Islet precursor cell (in vitro differentiated cells): ENCODE data around the gene CHCHD4.
"Not testable (repeated sequence)": the region's sequence is repeated elsewhere in the genome, so short reads cannot be mapped to it uniquely, and the experiment has no call there.

Source experiments
- DNase-seq: peaks from one replicate; pipeline ENCODE4 v3.0.0-alpha.2; 2018

CHCHD4 gene

DNA sequence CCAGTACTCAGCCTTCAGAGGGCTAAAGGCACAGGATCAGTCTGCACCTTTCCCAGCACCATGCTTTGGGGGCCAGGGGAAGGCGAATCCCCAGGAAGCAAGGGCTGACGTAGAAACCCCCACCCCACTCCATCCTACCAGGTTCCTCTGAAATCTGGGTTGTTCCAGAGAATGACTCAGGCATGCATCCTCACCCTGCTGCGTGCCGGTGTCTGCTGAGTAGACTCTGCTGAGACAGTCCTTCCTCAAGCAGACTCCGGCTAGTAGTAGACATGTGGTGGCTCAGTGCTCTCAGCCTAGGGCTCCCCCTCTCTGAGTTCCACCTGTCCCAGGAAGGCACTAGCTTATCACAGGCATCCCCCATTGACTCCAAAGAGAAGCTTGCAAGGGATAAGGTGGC lies 9.2 kb upstream of the CHCHD4 start:
- no peak for DNase-seq

- no peak for DNase-seq
Measured at GRCh38 chr3:14133188-14133800, 8.6 kb upstream of the CHCHD4 start.

DNA sequence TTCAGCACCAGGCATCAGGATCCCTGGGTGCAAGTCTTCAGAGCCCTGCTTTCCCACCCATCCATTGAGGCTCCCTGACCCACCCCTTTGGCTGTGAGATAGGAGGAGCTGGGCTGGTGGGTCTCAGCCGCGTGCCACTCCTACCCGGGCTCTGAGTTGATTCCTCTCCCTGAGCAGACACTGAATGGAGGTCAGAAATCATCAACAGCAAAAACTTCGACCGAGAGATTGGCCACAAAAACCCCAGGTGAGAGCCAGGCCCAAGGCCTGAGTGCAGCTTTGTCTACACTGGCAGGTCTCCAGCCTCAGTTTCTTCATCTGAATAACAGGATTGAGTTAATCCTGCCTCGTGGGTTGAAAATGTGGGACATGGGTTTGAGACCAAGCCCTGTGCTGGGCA lies 8.0 kb upstream of the CHCHD4 start:
- DNase-seq: no peak

- DNase-seq: no peak
Measured at GRCh38 chr3:14132120-14132519, 7.5 kb upstream of the CHCHD4 start.

DNA sequence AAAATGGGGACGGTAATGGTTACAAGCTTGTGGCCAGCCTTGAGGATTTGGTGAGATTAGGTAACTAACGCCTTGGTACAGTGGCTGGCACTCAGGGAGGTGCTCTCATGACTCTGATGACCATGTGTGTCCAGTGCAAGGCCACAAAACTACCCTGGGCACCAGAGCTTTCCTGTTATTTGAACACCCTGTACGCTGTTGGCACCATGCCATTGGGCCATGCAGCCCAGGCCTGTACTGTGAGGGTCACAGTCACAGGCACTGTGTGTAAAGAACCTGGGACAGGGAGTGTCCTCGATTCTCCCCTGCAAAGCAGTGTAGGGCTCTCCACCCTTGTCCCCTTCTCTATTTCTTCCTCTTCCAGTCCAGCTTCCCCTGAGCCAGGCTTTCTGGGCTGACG lies 6.5 kb upstream of the CHCHD4 start:
- no peak for DNase-seq

DNA sequence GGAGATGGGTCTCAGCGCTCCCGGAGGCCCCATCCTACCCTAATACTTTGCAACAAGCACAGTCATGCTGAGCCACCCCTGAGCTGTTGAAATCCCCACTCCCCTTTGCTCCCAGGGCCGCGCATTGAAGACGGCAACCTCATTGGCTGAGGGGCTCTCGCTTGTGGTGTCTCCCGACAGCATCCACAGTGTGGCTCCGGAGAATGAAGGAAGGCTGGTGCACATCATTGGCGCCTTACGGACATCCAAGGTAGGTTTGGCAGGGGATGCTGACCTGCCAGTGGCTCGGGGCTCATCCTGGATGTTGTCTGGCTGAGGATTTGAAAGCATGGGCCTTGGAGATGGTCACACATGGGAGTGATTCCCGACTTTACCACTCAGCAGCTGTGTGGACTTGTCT lies 6.0 kb upstream of the CHCHD4 start:
- DNase-seq: no peak

- DNase-seq: peak; percentile 4
Measured at GRCh38 chr3:14130230-14130629, 5.6 kb upstream of the CHCHD4 start.

DNA sequence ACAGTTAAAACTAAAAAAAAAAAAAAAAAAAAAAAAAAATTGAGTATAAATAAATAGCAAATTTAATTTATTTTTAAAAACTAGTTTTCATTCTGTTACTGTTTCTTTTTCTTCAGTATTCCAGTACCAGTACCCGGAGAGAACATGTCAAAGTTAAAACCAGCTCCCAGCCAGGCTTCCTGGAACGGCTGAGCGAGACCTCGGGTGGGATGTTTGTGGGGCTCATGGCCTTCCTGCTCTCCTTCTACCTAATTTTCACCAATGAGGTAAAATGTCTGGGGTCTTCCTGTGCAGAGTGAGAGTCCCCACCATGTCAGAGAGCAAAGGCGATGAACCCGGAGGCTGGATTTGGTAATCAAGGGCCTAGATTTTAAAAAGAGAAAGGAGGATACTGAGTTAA lies 4.6 kb upstream of the CHCHD4 start:
- DNase-seq: peak; percentile 18

DNA sequence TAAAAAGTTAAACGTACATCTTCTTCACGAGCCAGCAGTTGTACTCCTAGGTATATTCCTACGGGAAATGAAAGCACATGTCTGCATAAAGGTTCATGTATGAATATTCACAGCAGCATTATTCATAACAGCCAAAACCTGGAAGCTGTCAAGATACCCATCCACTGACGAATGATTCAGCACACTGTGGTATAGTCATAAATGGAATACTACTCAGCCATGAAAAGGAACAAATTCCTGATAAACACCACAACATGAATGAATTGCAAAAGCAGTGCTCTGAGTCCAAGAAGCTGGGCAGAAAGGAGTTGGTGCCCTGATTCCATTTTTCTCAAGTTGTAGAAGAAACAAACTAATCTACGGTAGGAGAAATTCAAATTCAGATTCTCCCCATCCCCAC lies 4.1 kb upstream of the CHCHD4 start:
- no peak for DNase-seq

- DNase-seq: no peak
Measured at GRCh38 chr3:14127516-14128161, 3.0 kb upstream of the CHCHD4 start.

DNA sequence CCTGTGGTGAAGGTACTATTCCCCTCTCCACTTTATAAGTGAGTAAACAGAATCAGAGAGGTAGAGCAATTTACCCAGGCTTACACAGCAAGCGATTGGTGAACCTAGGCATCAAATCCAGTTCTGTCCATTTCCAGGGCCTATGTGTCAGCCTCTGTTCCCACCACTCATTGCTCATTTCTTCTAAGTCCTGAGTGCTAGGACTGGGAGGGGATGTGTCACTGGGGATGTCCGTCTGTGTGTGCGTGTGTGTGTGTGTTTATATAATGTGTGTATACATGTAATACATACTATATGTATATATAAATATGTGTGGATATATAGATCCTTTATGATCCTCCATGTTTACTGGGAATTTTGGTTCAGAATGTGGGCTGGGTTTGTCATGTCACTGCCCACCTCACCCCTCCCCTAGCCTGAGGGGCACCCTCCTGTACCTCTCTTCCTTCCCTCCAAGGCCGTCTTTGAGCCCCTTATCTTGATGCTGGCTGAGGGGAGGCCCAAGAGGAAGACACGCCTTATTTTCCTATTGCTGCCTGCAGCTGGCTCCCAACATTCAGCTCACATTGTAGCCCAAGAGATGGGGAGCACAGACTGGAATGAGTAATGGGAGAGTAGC lies 2.3 kb upstream of the CHCHD4 start:
- no peak for DNase-seq

GRCh38 chr3:14126017-14126886 lies 1.6 kb upstream of the CHCHD4 start:
- DNase-seq: no peak

DNA sequence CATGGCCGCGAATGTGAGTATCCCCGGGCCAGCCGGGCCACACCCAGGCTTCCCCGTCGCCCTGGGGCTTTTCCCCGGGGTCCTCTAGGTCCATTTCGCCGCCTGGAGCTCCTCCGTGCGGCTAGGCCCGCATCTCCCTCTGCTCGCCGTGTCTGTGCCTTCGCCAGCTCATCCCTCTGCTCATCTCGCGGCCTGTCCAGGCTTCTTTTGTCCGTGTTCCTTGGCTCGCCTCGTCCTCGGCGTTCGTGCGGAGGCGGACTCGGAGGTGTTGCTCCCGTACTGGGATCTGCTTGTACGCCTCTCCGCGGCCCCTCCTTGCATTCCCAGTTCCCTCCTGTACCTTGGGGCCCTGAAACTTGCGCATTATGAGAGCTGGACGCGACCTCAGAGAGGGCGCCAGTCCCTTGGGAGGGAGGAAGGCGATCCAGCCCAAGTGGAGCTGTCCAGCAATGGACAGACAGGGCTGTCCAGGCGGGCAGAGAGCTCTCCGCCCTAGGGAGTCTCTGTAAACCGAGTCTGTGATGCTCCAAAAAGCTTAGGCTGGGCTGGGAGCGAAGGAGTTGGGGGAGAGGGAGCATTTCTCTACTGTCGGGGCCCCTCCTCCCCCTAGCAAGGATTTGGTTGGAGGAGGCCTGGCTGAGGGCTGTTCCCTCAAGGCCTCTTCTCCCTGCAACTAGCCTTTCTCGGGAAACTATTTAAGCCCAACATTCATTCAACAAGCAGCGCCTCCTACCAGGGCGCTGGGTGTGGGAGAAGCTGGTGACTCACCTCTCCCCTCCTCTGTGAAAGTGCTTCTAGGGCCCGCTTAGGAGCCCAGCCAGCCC lies 735 bp upstream of the CHCHD4 start:
- peak; percentile 95 for DNase-seq

GRCh38 chr3:14124223-14124614 lies 451 bp downstream of the CHCHD4 start:
- peak; percentile 69 for DNase-seq

DNA sequence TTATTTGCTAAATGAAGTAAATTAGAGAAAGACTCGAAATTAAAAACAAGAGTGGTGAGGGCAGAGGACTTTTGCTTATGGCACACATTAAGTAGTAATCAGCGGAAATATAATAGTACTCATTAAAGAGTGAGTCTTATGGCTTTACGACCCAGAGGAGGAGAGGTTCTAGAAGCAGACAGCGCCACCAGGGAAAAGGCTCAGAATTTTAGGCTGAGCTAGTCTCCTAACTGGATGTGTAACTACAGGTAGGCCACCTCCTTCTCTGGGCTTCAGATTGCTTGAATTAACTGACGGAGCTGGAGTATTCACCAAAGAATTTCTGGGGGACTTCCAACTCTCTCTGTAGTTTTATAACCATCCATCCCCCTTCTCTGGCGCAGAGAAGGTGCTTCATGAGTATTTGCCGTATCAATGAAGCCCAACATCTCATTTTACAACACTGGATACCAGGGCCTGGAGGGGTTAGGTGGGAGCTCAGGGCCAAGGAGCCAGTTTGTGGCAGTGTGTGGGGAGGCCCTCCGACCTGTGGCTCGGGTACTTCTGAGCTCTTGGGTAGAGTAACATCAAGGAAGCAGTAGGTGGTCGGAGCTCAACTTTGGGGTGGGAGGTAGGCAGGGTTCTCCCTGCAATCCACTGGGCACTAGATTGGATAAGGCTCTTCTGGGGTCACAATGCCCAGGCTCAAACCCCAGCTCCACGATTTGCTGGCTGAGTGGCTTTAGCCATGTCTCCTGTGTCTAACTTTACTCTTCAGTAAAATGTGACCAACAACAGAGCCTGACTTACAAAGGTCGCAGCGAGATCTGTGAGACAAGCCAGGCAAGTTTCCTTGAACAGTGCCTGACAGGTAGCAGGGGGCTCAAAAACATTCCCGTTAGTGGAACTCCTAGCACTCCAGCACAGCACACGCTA lies 1.1 kb downstream of the CHCHD4 start:
- peak; percentile 49 for DNase-seq

DNA sequence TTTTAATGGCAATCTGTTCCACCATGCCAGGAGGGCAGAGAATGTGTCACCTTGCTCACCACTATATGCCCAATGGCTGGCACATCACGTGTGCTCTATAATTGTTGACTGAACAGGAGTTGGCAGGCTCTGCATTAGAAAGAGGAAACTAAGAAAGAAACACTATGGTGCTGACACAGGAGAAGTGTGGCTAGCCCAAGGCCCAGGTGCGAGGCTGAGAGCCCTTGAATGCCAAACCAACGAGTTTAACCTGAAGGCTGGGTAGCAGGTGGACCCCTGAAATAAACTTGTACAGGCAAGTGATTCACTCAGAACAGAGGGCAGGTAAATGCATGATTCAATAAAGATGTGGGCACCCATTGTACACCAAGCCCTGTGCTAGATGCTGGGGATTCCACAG lies 2.4 kb downstream of the CHCHD4 start:
- DNase-seq: no peak

- DNase-seq: peak; percentile 59
Measured at GRCh38 chr3:14121859-14122258, 2.8 kb downstream of the CHCHD4 start.

- not testable (repeated sequence) for DNase-seq
Measured at GRCh38 chr3:14120921-14121448, 3.7 kb downstream of the CHCHD4 start.

DNA sequence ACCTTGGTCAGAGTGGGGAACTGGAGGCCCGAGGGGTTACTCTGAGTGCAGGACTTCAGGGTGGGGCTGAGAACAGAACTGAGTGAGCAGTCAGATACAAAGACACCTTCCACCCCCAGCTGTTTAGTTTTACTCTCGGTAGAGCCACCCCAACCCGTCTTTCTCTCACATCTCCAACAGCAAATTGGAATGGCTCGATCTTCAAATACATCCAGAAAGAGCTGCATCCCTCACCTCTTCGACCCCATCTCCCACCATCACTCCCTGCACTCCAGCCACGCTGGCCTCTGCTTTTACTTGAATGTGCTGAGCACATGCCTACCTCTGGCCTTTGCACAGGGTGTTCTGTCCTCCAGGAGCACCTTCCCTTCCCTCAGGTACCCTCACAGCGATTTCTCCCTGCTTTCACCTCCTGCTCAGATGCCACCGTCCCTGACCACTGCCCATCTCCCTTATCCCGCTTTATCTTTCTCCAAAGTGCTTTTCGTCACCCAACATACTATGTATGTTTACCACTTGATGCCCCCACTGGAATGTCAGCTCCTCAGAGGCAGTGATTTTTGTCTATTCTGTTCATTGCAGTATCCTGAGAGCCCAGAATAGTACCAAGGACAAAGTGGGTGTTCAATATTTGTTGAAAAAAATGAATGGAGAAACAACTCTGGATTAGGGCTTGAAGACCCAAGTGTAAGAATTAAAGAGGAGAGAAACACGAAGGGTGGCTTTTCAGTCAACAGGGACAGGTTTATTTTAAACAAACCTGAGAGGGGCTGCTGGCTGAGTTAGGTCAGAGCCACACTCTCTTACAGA lies 4.4 kb downstream of the CHCHD4 start:
- no peak for DNase-seq

GRCh38 chr3:14119651-14120050 lies 5.0 kb downstream of the CHCHD4 start:
- no peak for DNase-seq
